Left lung (tissue), 10 donors: Measurements from ENCODE around the gene RSPO3. TPM values are rescaled to one million over a fixed set of nuclear protein-coding genes. Genes with fewer than 3 reads are reported as not detected.

Source experiments
- ATAC-seq: fragments of 200-7000 bp; cut with Tn5 transposase; one replicate; pipeline ENCODE4 v1.9.1; 2020; ENCODE audit warnings: moderate library complexity
- DNase-seq, 4 donors: peaks; one replicate each; pipeline ENCODE4 v3.0.0-alpha.2; 2013 to 2020
- H3K27ac ChIP-seq, 2 donors: fragments of 200-600 bp; sonication (generic) in 1 of 2; one replicate each; pipeline versions ENCODE4 v1.5.0 to v1.8.0; 2020 to 2021
- H3K27me3 ChIP-seq, 2 donors: fragments of 200-600 bp; sonication (generic) in 1 of 2; one replicate each; pipeline versions ENCODE4 v1.5.0 to v1.8.0; 2020 to 2021
- H3K36me3 ChIP-seq, 2 donors: fragments of 200-600 bp; sonication (generic) in 1 of 2; one replicate each; pipeline versions ENCODE4 v1.5.0 to v1.8.0; 2020 to 2021
- H3K4me1 ChIP-seq, 2 donors: fragments of 200-600 bp; one replicate each; pipeline ENCODE4 v1.8.0; 2021
- H3K4me3 ChIP-seq, 2 donors: fragments of 200-600 bp; sonication (generic) in 1 of 2; one replicate each; pipeline versions ENCODE4 v1.5.0 to v1.8.0; 2020 to 2021; ENCODE audit warnings: mild to moderate bottlenecking in 1 of 2
- H3K9me3 ChIP-seq, 2 donors: fragments of 200-600 bp; sonication (generic) in 1 of 2; one replicate each; pipeline versions ENCODE4 v1.5.0 to v1.8.0; 2020 to 2021
- CTCF ChIP-seq, 2 donors: fragments of 200-600 bp; sonication (generic) in 1 of 2; IDR thresholded peaks; one replicate each; pipeline versions ENCODE4 v1.5.0 to v1.8.0; 2021; ENCODE audit warnings: antibody characterized with exemption in 2 of 2
- intact Hi-C, 2 donors: fragments of 100-400 bp; cut with DNase I; formaldehyde crosslinking; loops; one replicate each; pipeline versions ENCODE4 v1.11.2 to v1.14.2; 2022
- polyA plus RNA-seq, 6 donors: library from polyadenylated mRNA; unstranded; fragments of 120-200 nt; gene quantifications; one replicate each; pipeline ENCODE4 v1.2.1, GENCODE V29; 2013; ENCODE audit not compliant: insufficient read length in 6 of 6
- total RNA-seq, 2 donors: library from RNA; stranded (reverse); fragmentation: NEBNext Ultra II Directional; extraction: Animal tissue kit (Norgen Biotek cat#: 25700); gene quantifications; one replicate each; pipeline ENCODE4 v1.2.1, GENCODE V29; 2021
- donor health status: DM: no; HTN: yes; CAD: no.
- donor health status: DM: no; HTN: no; CAD: no.

Gene RSPO3
- total and polyA plus RNA-seq, 8 donors, result 4.9 to 12.9 (median 5.9) TPM

- peaks cover 0 to 7% of the 10 kb centered on the region in 2 donors for H3K27me3 ChIP-seq
- ATAC-seq, result no peak
- H3K4me1 ChIP-seq, result peaks cover 0 to 1% of the 10 kb centered on the region in 2 donors
- H3K27ac ChIP-seq, result no peak overlapping the region
- TF ChIP-seq CTCF (IDR thresholded peaks at IDR 0.05), result no peak
- intact Hi-C loops, result no loop called here
- no peaks in the 10 kb centered on the region for H3K36me3 ChIP-seq
- no peak for DNase-seq
- H3K4me3 ChIP-seq, result no peak overlapping the region
- H3K9me3 ChIP-seq, result no peaks in the 10 kb centered on the region
Measured at GRCh38 chr6:127107916-127108315, 10.6 kb upstream of the RSPO3 start.

GRCh38 chr6:127110712-127111111, 7.8 kb upstream of the RSPO3 start:
- Histone ChIP-seq H3K9me3 (no peaks in the 10 kb centered on the region), H3K36me3 (no peaks in the 10 kb centered on the region), H3K4me3 (no peak overlapping the region), H3K4me1 (no peaks in the 10 kb centered on the region), H3K27me3 (peaks cover 0 to 16% of the 10 kb centered on the region in 2 donors), H3K27ac (no peak overlapping the region)
- no peak for TF ChIP-seq CTCF (IDR thresholded peaks at IDR 0.05)
- no peak for DNase-seq
- ATAC-seq, result no peak
- intact Hi-C loops, result no loop called here

- ATAC-seq (no peak), DNase-seq (no peak)
- H3K4me3 ChIP-seq, result no peak overlapping the region
- peaks cover 0 to 24% of the 10 kb centered on the region in 2 donors for H3K27me3 ChIP-seq
- intact Hi-C loops, result no loop called here
- no peaks in the 10 kb centered on the region for H3K36me3 ChIP-seq
- H3K4me1 ChIP-seq, result no peaks in the 10 kb centered on the region
- no peak overlapping the region for H3K27ac ChIP-seq
- H3K9me3 ChIP-seq, result no peaks in the 10 kb centered on the region
- no peak for TF ChIP-seq CTCF (IDR thresholded peaks at IDR 0.05)
Measured at GRCh38 chr6:127111526-127111925, 6.9 kb upstream of the RSPO3 start.

- Histone ChIP-seq H3K27me3 (peaks cover 6 to 45% of the 10 kb centered on the region in 2 donors), H3K4me1 (peaks cover 0 to 11% of the 10 kb centered on the region in 2 donors), H3K36me3 (no peaks in the 10 kb centered on the region), H3K27ac (no peak overlapping the region), H3K9me3 (no peaks in the 10 kb centered on the region), H3K4me3 (no peak overlapping the region)
- no peak for TF ChIP-seq CTCF (IDR thresholded peaks at IDR 0.05)
- intact Hi-C loops, result no loop called here
- DNase-seq (no peak), ATAC-seq (no peak)
Measured at GRCh38 chr6:127114214-127114760, 4.2 kb upstream of the RSPO3 start.

- Histone ChIP-seq H3K27ac (no peak overlapping the region), H3K4me3 (no peak overlapping the region), H3K36me3 (no peaks in the 10 kb centered on the region), H3K27me3 (peaks cover 14 to 54% of the 10 kb centered on the region in 2 donors), H3K4me1 (peaks cover 6 to 20% of the 10 kb centered on the region in 2 donors), H3K9me3 (no peaks in the 10 kb centered on the region)
- intact Hi-C loops, result no loop called here
- TF ChIP-seq CTCF (IDR thresholded peaks at IDR 0.05), result no peak
- no peak for DNase-seq
- ATAC-seq, result no peak
Measured at GRCh38 chr6:127115084-127115655, 3.3 kb upstream of the RSPO3 start.
